Activated CD8-positive, alpha-beta memory T cell treated with anti-CD3 and anti-CD28 coated beads, Interleukin-2, amount 50 U/mL, for 1 hour (primary cell): Measurements from ENCODE around the gene LZTR1.

Source experiments
- DNase-seq: peaks from one replicate; pipeline ENCODE4 v3.0.0-alpha.2; 2020; ENCODE audit errors: extremely low read depth

LZTR1 gene

DNA sequence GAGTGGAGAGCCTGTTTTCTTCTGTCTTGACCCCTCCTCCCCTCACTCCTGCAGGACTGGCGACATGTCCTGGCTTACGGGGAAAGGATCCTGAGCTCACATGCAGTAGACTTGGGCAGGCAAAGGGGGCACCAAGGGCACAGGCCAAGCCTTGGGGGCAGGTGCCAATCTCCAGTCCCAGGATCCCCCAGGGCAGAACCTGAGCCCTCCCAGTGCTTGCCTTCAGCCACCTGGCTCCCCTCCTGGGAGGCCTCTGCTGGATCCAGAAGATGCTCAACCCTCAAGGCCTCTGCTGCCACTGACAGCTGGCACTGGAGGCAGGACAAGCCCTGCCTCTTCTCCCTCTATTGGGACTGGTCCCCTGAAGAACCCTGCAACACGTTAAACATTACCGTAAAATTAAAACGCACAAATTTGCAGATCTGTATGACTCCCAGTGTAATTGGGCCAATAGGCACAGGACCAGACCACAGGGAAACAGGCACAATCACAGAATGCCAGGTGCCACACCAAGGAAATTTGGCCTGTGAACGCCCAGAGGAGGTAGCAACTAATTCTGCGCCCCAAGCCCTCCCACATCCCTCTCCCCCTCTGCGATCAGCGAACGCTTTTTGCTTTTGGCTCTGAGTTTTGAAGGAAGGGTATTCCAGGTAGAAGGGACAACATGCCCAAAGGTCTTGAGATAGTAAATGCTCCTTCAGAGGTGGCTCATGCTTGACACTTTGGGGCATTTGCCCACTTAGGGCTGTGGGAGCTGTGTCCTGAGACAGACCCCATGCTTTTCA lies 967 bp upstream of the LZTR1 start:
- no peak for DNase-seq

- no peak for DNase-seq
Measured at GRCh38 chr22:20982563-20982882, 426 bp downstream of the LZTR1 start.

- no peak for DNase-seq
Measured at GRCh38 chr22:20983081-20983771, 1.1 kb downstream of the LZTR1 start.

DNA sequence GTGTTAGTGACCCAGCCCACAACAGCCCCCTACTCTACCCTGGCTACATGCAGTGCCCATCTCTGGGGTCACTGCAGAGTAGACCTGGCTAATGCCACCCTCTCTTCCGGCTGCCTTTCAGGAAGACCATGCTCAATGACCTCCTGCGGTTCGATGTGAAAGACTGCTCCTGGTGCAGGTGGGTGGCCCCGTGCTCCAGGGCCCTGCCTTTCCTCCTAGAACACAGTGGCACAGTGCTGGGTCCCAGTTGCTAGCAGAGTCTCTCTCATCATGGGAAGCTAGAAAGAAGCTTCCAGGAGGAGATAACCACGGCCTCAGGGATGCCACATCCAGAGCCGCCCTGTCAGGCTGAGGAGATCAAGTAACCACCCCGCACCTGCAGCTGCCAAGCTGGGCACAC lies 3.6 kb downstream of the LZTR1 start:
- no peak for DNase-seq

DNA sequence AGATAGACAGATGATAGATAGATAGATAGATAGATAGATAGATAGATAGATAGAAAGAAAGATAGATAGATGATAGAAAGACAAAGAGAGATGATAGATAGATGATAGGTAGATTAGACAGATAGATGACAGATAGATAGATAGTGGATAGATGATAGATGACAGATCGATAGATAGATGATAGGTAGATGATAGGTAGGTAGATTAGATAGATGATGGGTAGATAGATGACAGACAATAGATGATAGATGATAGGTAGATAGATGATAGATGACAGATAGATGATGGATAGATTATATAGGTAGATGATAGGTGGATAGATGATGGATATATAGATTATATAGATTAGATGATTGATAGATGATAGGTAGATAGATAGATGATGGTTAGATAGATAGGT lies 4.3 kb downstream of the LZTR1 start:
- no peak for DNase-seq

DNA sequence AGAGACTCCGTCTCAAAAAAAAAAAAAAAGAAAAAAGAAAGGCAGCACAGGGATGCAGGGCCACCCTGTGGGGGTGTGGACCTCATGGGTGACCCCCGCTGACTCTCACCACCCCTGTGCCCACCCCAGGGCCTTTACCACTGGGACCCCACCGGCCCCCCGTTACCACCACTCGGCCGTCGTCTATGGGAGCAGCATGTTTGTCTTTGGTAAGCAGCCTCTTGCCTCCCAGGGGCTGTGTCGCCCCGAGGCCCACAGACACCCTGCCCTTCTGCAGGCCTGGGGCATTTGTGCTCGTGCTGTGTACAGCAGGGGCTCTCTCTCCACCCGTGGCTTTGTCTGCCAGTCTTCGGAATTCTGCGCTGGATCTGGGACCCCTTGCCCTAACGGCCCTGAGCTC lies 5.3 kb downstream of the LZTR1 start:
- no peak for DNase-seq

DNA sequence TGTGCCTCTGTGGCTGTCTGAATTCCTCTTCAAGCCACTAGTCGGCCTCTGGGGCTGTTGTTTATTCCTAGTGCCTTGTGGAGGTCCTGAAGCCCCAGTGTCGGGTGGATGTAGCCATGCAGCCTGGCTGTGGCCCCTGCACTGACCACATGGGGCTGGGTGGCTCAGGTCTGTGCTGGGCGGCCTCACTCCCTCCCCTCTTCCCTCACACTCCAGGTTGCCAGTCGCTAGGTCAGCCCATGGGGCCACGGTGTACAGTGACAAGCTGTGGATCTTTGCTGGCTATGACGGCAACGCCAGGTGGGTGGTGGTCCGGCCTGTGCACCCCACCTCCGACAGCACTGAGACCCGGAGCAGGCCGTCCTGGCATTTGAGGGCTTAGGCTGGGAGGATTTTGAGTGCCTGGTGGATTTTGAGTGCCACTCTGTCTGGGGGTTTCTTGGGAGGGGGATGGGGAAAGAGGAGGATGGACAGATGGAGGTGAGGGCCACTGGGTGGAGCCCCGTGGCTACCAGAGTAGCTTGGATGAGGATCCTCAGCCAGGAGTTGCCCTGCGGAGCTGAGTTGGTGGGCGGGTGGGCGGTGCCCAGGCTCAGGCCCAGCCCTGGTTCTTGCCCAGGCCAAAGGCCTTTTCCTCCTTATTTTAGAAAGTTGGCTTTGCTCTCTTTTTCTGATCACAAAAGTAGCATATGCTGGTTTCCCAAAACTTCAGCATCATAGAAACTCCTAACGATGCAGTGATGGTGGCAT lies 6.7 kb downstream of the LZTR1 start:
- no peak for DNase-seq

DNA sequence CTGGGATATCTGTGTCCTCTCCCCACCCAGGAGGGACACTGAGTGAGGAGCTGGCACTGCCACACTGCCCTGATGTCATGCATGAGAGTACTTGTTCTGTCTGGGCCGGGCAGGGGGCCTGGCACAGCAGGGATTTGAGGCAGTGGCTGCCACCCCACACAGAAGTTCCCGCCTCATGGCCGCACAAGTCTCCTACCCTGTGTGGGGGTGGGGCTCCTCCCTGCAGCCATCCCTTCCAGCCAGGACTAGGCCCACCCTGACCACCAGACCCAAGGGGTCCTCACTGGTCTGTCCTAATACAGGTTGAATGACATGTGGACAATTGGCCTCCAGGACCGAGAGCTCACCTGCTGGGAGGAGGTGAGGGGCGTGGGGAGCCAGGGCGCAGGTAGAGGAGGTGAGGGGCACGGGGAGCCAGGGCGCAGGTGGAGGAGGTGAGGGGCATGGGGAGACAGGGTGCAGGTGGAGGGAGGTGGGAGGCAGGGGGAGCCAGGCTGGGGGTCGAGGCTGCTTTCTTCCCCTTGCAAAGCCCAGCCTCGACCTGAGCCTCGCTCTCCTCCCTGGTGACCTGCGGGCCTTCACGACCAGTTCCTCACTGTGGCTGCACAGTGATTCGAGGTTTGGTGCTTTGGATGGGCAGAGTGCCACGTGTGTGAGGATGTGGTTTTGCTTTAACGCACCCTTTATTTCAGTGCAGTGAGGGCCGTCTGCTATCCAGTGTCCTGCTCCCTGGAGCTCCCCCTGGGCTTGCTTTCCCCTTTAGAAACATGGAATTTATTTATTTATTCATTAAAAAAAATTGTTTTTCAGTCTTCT lies 7.4 kb downstream of the LZTR1 start:
- no peak for DNase-seq

DNA sequence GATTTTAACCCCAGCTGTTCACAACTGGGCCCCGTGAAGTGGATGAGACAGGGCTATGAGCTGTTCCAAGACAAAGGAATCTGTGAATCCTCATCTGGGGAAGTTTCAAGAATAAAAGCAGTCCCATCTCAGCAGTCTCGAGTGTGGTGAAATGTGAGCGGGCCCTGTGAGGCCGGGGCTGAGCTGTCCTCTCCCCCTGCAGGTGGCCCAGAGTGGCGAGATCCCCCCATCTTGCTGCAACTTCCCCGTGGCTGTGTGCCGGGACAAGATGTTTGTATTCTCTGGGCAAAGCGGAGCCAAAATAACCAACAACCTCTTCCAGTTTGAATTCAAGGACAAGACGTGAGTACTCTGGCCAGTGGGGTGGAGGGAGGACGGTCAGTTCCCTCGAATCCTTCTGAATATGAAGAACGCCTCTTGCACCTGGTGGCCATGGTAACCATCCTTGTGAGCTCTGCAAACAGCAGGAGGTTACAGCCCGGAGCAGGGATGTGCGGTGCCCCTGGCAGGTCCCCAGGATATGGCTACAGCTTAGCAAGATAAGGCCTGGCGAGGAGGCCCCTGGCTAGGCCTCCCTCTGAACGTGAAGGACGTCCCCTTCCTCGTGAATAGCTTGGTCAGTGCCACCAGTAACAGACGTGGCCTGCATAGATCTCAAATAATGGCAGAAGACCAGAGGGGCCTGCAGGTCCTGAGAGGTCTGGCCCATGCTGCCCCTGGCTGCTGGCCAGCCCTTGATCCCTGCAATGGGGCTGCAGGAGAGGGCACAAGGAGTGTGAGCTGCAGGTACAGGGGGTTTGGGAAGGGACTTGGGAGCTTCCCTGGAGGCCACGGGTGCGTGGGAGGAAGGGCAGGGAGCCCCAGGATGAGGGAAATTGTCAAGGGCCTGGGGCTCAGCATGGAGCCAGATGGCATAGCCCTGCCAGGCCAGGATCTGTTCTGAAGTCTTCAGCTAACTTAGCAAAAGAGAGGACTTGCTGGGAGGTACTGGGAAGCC lies 8.4 kb downstream of the LZTR1 start:
- DNase-seq = no peak

DNA sequence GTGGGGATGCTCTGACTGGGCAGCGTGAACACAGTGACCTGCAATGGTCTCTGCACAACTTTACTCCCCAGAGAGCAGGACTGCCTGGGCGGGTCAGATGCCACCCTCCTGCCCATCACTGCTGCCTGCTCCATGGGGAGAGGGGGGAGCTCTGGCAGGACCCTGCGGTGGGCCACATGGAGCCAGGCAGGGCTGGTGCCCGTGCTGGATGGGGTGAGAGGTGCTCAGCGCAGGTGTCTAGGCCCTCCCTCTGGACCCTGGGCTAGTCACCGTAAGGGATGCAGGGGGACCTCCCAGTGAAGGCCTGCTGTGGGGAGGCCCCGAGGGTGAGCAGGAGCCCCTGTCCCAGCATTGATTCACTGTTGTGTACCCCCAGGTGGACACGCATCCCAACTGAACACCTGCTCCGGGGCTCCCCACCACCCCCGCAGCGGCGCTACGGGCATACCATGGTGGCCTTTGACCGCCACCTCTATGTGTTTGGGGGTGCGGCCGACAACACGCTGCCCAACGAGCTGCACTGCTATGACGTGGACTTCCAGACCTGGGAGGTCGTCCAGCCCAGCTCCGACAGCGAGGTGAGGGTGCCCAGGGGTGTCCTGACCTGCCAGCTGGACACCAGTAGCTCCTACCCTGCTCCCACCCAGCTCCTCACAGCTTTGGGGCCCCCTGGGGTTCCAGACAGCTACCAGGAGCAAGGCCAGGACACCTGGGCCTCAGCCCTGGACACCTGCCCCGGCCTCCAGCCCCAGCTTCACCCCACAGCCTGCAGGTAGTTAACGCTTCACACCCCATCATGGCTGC lies 9.4 kb downstream of the LZTR1 start:
- no peak for DNase-seq

- no peak for DNase-seq
Measured at GRCh38 chr22:20992056-20992442, 10.0 kb downstream of the LZTR1 start.

DNA sequence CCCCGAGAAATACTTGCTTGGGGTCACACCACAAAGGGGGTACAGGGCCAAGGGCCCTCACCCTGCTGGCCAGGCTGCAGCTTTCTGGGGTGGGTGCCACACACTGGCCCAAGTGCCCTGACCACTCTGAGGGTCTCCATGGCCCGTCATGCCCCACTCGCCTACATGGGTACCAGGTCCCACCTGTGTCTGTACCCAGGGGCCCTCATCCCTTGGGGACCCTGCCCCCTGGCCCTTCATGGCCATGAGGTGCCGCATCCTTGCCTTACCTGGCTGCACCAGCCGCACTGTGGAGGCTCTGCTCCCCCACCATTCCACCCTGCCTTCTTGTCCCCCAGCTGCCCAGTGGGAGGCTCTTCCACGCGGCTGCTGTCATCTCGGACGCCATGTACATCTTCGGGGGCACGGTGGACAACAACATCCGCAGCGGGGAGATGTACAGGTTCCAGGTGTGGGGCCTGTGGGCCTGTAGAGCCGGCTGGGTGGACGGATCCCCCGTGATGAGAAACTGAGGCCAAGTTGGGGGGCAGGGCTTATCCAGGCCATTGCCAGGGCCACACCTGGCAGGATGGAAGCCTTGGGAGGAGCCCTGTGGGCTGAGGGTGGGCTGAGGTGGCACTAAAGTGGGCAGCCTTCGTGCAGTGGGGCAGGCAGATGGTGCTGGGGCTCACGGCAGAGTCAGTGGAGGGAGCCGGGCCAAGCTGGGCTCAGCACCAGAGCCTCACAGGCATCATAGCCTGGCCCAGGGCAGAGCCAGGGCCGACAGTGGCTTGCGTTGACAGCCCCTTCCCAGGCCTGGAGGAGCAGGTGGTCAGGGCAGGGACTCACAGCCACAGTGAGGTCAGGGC lies 10.6 kb downstream of the LZTR1 start:
- no peak for DNase-seq

DNA sequence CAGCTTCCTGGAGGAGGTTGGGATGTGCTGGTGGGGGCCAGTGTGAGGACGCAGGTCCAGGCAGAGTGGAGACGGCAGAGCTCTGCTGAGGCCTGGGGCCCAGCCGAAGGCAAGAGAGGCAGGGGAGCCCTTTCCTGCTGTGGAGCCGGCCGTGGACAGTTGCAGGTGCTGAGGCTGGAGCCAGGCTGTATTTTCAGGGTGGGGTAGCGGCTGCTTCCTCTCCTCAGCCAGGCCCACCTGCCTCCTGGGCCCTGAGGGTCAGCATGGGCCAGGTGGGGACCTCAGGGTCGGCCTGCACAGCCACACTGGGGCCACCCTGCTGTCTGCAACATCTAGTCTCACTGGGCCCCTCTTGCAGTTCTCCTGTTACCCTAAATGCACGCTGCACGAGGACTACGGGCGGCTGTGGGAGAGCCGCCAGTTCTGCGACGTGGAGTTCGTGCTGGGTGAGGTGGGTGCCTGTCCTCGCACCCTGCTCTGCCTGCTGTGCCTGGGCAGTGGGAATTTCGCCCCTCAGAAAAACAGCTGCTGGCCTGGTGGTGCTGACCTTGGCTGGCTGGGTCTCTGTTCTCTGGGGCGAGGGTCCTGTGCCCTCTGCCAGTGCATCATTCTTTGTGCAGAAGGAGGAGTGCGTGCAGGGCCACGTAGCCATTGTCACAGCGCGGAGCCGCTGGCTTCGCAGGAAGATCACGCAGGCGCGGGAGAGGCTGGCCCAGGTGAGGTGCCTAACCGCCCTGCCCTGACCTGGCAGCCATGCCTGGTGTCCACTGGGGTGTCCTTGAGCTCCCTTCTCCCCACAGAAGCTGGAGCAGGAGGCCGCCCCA lies 11.4 kb downstream of the LZTR1 start:
- no peak for DNase-seq

DNA sequence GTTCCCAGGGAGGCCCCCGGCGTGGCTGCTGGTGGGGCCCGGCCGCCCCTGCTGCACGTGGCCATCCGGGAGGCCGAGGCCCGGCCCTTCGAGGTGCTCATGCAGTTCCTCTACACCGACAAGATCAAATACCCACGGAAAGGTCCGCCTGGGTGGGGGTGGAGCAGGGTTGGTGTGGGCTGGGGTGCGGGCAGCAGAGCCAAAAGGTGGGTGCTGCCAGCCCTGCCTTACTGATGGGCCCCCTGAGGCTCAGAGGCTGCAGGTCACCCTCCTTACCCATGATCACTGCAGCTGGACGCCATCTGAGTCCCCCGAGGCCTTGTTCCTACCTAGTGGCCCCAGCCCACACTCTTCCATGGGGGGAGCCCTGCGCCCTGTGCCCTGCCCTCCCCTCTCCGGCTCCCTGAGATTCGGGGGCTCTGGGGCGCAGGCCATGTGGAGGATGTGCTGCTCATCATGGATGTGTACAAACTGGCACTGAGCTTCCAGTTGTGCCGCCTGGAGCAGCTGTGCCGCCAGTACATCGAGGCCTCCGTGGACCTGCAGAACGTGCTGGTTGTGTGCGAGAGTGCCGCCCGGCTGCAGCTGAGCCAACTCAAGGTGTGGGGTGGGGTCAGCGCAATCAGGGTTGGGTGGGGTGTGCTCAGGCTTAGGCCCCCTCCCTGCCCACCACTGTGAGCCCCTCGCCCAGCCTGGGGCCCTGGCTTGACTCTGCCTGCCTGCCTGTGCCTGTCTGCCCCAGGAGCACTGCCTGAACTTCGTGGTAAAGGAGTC lies 12.2 kb downstream of the LZTR1 start:
- DNase-seq = no peak

GRCh38 chr22:20994902-20995241 lies 12.8 kb downstream of the LZTR1 start:
- DNase-seq = no peak

DNA sequence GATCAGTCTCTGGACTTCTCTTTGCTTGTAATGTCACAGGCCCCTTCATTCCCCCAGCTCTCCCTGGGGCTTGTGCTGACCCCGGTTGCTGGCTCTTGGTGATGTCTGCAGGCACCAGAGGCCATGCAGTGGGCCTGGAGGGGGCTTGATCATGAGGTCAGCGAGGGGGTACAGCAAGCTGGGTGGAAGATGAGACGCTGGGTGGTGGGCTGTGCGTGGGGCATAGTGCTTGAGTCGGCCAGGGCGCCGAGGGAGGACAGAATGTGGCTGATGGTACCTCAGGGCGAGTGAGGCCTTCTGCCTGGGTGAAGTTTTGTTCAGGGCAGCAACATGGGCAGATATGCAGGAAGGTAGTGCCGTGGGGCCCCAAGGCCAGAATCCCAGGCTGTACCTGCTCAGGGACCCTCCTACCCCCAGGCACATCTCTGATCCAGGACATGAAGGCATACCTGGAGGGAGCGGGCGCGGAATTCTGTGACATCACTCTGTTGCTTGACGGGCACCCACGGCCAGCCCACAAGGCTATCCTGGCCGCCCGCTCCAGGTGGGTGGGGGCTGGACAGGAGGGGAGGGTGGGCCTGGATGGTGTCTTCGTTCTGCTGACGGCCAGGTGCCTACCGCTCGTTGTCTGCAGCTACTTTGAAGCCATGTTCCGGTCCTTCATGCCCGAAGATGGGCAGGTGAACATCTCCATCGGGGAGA lies 13.4 kb downstream of the LZTR1 start:
- DNase-seq = no peak

- no peak for DNase-seq
Measured at GRCh38 chr22:20996031-20996410, 13.9 kb downstream of the LZTR1 start.
